Measurements from ENCODE around the gene BMPR1B.
"Not testable (repeated sequence)": the region's sequence is repeated elsewhere in the genome, so short reads cannot be mapped to it uniquely, and the experiment has no call there.

Gene BMPR1B

DNA sequence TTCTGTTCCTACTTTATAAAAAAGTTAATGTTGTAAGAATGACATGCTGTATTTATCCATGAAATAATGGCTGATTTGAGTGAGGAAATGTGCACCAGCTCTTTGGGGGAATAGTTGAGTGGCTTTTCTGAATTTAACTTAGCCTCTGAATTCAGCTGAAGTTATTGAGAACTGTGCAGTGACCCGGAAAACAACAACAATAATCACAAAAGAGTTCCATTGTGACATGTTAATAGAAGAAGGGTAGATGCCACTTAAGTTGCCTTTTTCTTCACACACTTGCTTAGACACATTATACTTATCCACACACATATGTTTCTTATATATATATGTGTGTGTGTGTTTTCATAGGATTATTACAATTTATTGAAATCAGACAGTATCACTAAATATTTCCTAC, 301.2 kb downstream of the BMPR1B start:
- Histone ChIP-seq H3K4me1 (ENCODE audit: low read depth, poor library complexity, severe bottlenecking) (peaks cover 34% of the 10 kb centered on the region), H3K4me3 (IDR thresholded peaks at IDR 0.05; ENCODE audit: insufficient read depth, low read depth, low read length) (no peak overlapping the region), H4K20me1 (ENCODE audit: insufficient read depth) (no peaks in the 10 kb centered on the region), H3K27ac (no peak overlapping the region), H3K36me3 (ENCODE audit: insufficient read depth) (no peaks in the 10 kb centered on the region), H2AFZ (ENCODE audit: low read depth) (no peak overlapping the region), H3K4me2 (0 out of 2 replicates have a peak overlapping the region, but pooled peaks have one; percentile 13), H3K27me3 (ENCODE audit: insufficient read depth, low read depth) (no peaks in the 10 kb centered on the region), H3K79me2 (ENCODE audit: insufficient read depth, low read depth) (no peaks in the 10 kb centered on the region), H3K9ac (no peak overlapping the region)
- TF ChIP-seq, protein P1, sequence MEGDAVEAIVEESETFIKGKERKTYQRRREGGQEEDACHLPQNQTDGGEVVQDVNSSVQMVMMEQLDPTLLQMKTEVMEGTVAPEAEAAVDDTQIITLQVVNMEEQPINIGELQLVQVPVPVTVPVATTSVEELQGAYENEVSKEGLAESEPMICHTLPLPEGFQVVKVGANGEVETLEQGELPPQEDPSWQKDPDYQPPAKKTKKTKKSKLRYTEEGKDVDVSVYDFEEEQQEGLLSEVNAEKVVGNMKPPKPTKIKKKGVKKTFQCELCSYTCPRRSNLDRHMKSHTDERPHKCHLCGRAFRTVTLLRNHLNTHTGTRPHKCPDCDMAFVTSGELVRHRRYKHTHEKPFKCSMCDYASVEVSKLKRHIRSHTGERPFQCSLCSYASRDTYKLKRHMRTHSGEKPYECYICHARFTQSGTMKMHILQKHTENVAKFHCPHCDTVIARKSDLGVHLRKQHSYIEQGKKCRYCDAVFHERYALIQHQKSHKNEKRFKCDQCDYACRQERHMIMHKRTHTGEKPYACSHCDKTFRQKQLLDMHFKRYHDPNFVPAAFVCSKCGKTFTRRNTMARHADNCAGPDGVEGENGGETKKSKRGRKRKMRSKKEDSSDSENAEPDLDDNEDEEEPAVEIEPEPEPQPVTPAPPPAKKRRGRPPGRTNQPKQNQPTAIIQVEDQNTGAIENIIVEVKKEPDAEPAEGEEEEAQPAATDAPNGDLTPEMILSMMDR (conservative IDR thresholded peaks at IDR 0.05; ENCODE audit: low read depth, low read length), result no peak

DNA sequence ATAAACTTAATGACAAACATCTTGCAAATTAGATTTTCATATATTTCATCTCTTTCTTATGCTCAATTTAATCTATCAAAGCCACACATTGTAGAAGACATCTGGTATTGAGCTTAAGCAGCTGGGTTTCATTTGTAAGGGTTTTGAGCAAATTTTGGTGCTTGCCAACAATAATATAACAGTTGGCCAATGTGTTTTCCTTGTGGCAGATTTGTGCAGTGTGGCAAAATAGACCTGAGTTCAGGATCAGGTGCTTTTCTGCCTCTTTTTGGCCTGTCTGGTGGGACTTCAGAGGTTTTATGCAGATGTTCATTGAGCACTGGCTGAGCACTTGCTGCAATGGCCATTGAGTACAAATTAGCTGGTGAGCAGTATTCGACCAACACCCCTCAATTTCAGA, 301.9 kb downstream of the BMPR1B start:
- no peak overlapping the region for H3K9ac ChIP-seq
- peaks cover 34% of the 10 kb centered on the region for H3K4me1 ChIP-seq (ENCODE audit: low read depth, poor library complexity, severe bottlenecking)
- H3K27me3 ChIP-seq (ENCODE audit: insufficient read depth, low read depth), result no peaks in the 10 kb centered on the region
- no peaks in the 10 kb centered on the region for H3K79me2 ChIP-seq (ENCODE audit: insufficient read depth, low read depth)
- 0 out of 2 replicates have a peak overlapping the region, but pooled peaks have one; percentile 13 for H3K4me2 ChIP-seq
- no peak overlapping the region; the same call in 1 of the 2 replicates for H2AFZ ChIP-seq (ENCODE audit: low read depth)
- no peaks in the 10 kb centered on the region for H4K20me1 ChIP-seq (ENCODE audit: insufficient read depth)
- H3K36me3 ChIP-seq (ENCODE audit: insufficient read depth), result no peaks in the 10 kb centered on the region
- H3K27ac ChIP-seq, result peak overlapping the region; percentile 17; the same call in 1 of the 2 replicates
- H3K4me3 ChIP-seq (IDR thresholded peaks at IDR 0.05; ENCODE audit: insufficient read depth, low read depth, low read length), result no peak overlapping the region
- TF ChIP-seq, protein P1 (conservative IDR thresholded peaks at IDR 0.05; ENCODE audit: low read depth, low read length), result no peak

DNA sequence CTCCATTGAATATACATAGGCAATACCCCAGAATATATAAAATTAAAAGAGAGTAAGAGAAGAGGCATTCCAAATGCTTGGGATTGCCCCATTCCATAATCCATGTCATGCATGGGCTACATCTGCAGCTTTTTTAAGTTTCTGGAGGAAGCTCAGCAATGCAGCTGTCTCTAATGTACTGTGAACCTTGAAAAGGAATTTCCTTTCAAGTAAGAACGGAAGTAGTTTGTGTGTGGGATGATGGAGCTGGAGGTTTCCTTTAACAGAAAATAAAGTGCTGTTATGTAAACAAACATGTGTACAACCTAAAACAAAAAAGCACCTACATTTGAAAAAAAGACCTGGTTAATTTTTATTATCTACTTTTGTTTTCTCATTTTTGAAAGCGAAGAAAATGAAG, 303.5 kb downstream of the BMPR1B start:
- no peak overlapping the region for H2AFZ ChIP-seq (ENCODE audit: low read depth)
- no peaks in the 10 kb centered on the region for H4K20me1 ChIP-seq (ENCODE audit: insufficient read depth)
- no peaks in the 10 kb centered on the region for H3K36me3 ChIP-seq (ENCODE audit: insufficient read depth)
- H3K27me3 ChIP-seq (ENCODE audit: insufficient read depth, low read depth), result no peaks in the 10 kb centered on the region
- no peak overlapping the region for H3K4me2 ChIP-seq
- no peak overlapping the region for H3K9ac ChIP-seq
- H3K4me1 ChIP-seq (ENCODE audit: low read depth, poor library complexity, severe bottlenecking), result peaks cover 27% of the 10 kb centered on the region
- no peak overlapping the region for H3K27ac ChIP-seq
- no peaks in the 10 kb centered on the region for H3K79me2 ChIP-seq (ENCODE audit: insufficient read depth, low read depth)
- TF ChIP-seq, protein P1 (conservative IDR thresholded peaks at IDR 0.05; ENCODE audit: low read depth, low read length), result no peak
- H3K4me3 ChIP-seq (IDR thresholded peaks at IDR 0.05; ENCODE audit: insufficient read depth, low read depth, low read length), result no peak overlapping the region

DNA sequence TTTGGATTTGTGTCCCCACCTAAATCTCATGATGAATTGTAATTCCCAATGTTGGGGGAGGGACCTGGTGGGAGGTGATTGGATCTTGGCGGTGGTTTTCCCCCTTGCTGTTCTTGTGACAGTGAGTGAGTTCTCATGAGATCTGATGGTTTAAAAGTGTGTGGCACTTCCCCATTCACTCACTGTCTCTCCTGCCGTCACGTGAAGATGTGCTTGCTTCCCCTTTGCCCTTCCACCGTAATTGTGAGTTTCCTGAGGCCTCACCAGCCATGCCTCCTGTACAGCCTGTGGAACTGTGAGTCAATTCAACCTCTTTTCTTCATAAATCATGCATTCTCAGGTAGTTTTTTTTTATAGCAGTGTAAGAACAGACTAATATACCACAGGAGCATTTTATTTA, 304.0 kb downstream of the BMPR1B start:
- not testable (repeated sequence) for H3K4me2 ChIP-seq; H2AFZ ChIP-seq (ENCODE audit: low read depth); H3K4me3 ChIP-seq (IDR thresholded peaks at IDR 0.05; ENCODE audit: insufficient read depth, low read depth, low read length)

DNA sequence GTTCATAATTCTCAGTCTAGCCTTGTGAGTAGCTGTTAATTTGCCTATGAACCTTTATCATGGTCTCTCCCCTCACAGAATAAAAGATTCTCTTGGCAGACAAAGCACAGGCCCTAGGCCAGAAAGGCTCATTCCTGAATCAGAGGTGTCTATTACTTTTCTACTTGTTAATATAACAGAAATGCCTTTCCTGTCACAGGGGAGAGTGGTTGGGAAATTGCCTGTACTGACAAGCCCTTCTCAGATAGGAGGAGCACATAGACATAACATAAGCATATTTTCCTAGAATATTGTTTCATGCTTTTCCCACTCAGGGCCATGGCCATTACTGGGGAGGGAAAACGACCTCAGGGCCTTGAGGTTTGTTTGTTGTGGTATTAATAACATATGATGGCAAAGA, 308.3 kb downstream of the BMPR1B start:
- Histone ChIP-seq H3K4me1 (ENCODE audit: low read depth, poor library complexity, severe bottlenecking) (peaks cover 21% of the 10 kb centered on the region), H3K79me2 (ENCODE audit: insufficient read depth, low read depth) (no peaks in the 10 kb centered on the region), H2AFZ (ENCODE audit: low read depth) (no peak overlapping the region), H3K4me2 (no peak overlapping the region), H3K36me3 (ENCODE audit: insufficient read depth) (no peaks in the 10 kb centered on the region), H3K4me3 (IDR thresholded peaks at IDR 0.05; ENCODE audit: insufficient read depth, low read depth, low read length) (no peak overlapping the region), H3K27me3 (ENCODE audit: insufficient read depth, low read depth) (no peaks in the 10 kb centered on the region), H3K9ac (no peak overlapping the region), H3K27ac (no peak overlapping the region), H4K20me1 (ENCODE audit: insufficient read depth) (no peaks in the 10 kb centered on the region)
- TF ChIP-seq, protein P1 (conservative IDR thresholded peaks at IDR 0.05; ENCODE audit: low read depth, low read length), result no peak

More for the DNA sequence above, 304.0 kb downstream of the BMPR1B start:
- not testable (repeated sequence) for H3K79me2 ChIP-seq (ENCODE audit: insufficient read depth, low read depth); H3K9ac ChIP-seq; H3K27me3 ChIP-seq (ENCODE audit: insufficient read depth, low read depth); H3K36me3 ChIP-seq (ENCODE audit: insufficient read depth); H3K27ac ChIP-seq; H4K20me1 ChIP-seq (ENCODE audit: insufficient read depth)
- H3K4me1 ChIP-seq (ENCODE audit: low read depth, poor library complexity, severe bottlenecking), result peaks cover 22% of the 10 kb centered on the region

Measured in KMS-11 (cell line).